A204.1 (cell line): ENCODE results near the gene DDC.

Experiments used
- FAIRE-seq: peaks from 2 replicates; lab custom pipeline; 2012; peaks lifted over from hg19 to GRCh38; lab: Jason Lieb, UNC

Gene DDC

DNA sequence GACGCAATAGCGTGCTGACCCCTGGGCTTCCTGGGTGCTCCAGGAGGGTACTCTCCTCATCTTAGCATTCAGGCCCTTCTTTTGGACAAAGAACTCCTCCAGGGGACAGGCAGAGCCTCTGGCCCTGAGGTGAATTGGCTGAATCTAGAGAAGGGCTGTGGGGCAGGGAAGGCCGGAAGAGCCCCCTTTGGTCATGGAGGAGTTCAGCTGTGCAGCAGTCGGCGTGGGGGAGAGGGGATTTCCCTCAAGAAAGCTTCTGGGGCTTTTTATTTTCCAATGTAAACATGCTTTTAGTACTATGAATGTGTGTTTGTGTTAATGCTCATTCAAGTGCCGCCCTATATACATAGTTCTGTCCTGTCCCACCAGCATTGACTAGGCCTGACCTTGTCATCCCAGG, 153.9 kb downstream of the DDC start:
- no peak for FAIRE-seq

- FAIRE-seq, result no peak
Observed at GRCh38 chr7:50409856-50410745, 155.1 kb downstream of the DDC start.
